RWPE1 (cell line): ENCODE measurements around the gene MED13L.

ENCODE experiments used
- CTCF ChIA-PET: fragments of 350-600 bp; sonication (Branson Sonifier 250); formaldehyde crosslinking; extraction: SDS; loops from one replicate; lab custom pipeline; 2021; lab: Yijun Ruan, JAX
- POLR2A ChIA-PET: fragments of 400-600 bp; formaldehyde crosslinking; extraction: SDS; loops from one replicate; lab custom pipeline; 2020; ENCODE audit warnings: antibody characterized with exemption; ENCODE audit not compliant: low non-redundant PET; lab: Yijun Ruan, JAX
- DNase-seq: peaks from one replicate; pipeline ENCODE4 v3.0.0; 2012; ENCODE audit warnings: low spot score
- H3K27ac ChIP-seq: fragments of 450-650 bp; 2 replicates; pipeline ENCODE4 v1.5.1; 2017
- TF ChIP-seq, protein P1 (sequence below): fragments of 450-650 bp; conservative IDR thresholded peaks from 2 replicates; pipeline ENCODE4 v1.5.1; 2017; ENCODE audit warnings: low read depth, mild to moderate bottlenecking

The MED13L gene

DNA sequence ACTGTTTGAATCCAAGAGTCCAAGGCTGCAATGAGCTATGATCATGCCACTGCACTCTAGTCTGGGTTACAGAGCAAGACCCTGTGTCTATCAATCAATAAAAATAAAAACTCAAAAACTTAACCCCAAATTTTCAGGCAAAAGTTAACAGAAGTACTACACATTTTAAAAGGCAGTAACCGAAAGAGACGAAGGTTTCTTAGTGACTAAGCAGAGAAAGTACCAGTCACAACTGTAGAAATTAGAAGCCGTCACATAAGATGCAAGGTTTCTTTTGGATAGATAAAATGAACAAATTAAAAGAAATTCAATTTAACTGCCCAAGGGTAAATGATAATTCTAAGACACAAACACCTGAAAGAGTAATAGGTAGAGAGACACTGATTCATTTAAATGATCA, 103.5 kb downstream of the MED13L start:
- ChIA-PET CTCF (no interaction called here), POLR2A (no interaction called here)
- TF ChIP-seq, protein P1, sequence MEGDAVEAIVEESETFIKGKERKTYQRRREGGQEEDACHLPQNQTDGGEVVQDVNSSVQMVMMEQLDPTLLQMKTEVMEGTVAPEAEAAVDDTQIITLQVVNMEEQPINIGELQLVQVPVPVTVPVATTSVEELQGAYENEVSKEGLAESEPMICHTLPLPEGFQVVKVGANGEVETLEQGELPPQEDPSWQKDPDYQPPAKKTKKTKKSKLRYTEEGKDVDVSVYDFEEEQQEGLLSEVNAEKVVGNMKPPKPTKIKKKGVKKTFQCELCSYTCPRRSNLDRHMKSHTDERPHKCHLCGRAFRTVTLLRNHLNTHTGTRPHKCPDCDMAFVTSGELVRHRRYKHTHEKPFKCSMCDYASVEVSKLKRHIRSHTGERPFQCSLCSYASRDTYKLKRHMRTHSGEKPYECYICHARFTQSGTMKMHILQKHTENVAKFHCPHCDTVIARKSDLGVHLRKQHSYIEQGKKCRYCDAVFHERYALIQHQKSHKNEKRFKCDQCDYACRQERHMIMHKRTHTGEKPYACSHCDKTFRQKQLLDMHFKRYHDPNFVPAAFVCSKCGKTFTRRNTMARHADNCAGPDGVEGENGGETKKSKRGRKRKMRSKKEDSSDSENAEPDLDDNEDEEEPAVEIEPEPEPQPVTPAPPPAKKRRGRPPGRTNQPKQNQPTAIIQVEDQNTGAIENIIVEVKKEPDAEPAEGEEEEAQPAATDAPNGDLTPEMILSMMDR = no peak
- DNase-seq = no peak
- H3K27ac ChIP-seq = no peak overlapping the region

DNA sequence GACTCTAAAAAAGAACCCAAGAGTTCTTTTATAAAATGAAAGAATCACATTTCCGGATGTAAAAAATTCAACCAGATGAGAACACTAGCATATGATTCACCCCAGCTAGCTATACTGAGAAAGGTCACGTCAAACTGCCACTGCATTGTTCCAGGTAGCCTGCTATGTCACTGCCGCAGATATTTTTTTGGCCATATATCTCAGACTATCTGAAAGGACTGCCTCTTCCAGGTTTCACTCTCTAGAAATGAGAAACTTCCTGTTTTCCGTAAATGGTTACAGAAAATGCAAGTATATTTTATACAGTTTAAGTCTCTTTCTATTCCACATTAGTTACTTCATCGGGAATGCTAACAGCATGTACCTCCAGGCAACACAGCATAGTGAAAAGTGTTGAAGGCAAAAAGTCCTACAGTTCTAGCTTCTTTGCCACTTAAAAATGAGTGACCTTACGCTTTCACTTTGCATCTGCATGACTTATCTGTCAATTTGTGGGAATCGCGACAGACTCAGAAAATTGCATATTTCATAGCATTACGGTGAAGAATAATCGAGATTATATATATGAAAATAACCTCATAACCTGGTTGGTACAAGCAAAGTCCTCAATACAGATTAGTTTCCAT, 105.2 kb downstream of the MED13L start:
- TF ChIP-seq, protein P1 = no peak
- no peak overlapping the region for H3K27ac ChIP-seq
- POLR2A ChIA-PET = no interaction called here
- DNase-seq = no peak
- CTCF ChIA-PET = no interaction called here

DNA sequence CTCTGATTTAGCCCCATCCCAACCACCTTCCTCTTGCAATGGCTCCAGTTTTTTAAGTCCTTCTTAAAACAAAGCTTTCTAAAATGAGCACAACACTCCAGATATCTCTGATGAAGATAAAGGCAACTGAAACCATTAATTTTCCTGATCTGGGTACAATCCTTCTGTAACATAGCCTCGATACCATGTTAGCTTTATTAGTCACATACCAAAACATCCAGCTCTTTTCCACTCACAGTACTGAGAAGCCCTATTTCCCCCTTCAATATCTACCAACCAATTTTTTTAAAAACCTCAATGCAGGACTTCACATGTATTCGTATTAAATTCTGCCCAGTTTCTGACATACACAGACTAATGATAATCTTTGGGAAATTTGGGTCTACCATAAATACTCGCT, 105.9 kb downstream of the MED13L start:
- TF ChIP-seq, protein P1 = no peak
- H3K27ac ChIP-seq = no peak overlapping the region
- DNase-seq = no peak
- CTCF ChIA-PET = no interaction called here
- POLR2A ChIA-PET = no interaction called here

DNA sequence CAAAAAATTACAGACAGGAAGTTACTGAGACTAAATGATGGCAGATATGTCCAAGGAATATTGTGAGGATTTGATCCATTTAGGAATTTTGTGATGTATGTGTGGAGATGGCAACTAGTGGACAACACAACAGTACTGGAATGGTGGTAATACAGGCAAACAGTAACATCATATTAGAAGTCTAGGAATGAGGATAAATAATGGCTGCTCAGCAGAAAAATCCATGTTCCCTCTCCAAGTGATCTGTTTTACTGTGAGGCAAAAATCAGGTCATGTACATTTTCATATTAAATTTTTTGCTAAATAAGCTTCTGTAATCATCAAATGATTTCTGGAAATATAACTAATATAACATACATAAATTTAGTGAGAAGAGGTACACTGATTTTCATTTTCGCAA, 108.4 kb downstream of the MED13L start:
- no peak for DNase-seq
- ChIA-PET CTCF (no interaction called here), POLR2A (no interaction called here)
- no peak overlapping the region for H3K27ac ChIP-seq
- TF ChIP-seq, protein P1 = no peak

DNA sequence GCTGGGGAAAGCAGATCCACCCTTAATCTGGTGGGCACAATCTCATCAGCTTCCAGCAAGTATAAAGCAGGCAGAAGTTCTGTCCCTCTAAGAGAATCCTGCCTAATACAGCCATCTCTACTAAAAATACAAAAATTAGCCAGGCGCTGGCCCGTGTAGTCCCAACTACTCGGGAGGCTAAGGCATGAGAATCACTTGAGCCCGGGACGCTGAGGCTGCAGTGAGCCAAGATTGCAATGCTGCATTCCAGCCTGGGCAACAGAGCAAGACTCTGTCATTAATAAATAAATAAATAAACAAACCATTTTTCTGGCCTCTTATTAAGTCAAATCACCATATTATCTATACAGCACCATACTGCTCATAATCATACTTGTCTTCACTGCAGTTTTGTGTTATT, 111.2 kb downstream of the MED13L start:
- TF ChIP-seq, protein P1 = no peak
- POLR2A ChIA-PET = no interaction called here
- CTCF ChIA-PET = no interaction called here
- no peak for DNase-seq
- no peak overlapping the region for H3K27ac ChIP-seq

DNA sequence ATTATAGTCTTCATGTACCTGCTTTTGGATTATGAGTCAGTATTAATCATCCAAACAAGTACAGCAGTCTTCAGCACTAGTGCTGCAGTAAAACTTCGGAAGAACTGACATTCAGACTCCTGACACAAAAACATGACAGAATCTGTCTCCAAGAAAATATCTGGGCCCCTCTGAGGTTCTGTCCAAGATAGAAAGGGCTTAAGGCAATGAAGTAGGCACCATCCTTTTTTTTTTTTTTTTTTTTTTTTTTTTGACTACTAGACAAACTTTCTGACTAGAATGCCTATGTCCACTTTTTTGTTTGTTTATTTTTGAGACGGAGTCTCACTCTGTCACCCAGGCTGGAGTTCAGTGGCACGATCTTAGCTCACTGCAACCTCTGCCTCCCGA, 112.5 kb downstream of the MED13L start:
- peak overlapping the region; percentile 71 for H3K27ac ChIP-seq
- CTCF ChIA-PET = no interaction called here

More for the DNA sequence above, 112.5 kb downstream of the MED13L start:
- peak; percentile 67 for DNase-seq
- TF ChIP-seq, protein P1 = no peak
- POLR2A ChIA-PET = no interaction called here
